SK-N-SH treated with all-trans-retinoic acid at 6 μM for 48 hours (cell line): ENCODE data around the gene JDP2.

ENCODE experiments used
- ATAC-seq: fragments of 200-7000 bp; cut with Tn5 transposase; 3 replicates; pipeline ENCODE4 v1.9.1; 2020; ENCODE audit warnings: mild to moderate bottlenecking, moderate library complexity
- ARNTL ChIP-seq: fragments of 450-650 bp; formaldehyde crosslinking; IDR thresholded peaks from 2 replicates; pipeline ENCODE4 v1.5.0; 2020; ENCODE audit warnings: low read depth, mild to moderate bottlenecking, moderate library complexity, borderline replicate concordance
- BACH2 ChIP-seq: fragments of 250-450 bp; sonication (Bioruptor Pico); IDR thresholded peaks from 2 replicates; pipeline ENCODE4 v1.9.0; 2021; ENCODE audit warnings: mild to moderate bottlenecking, borderline replicate concordance
- CREB5 ChIP-seq: fragments of 250-450 bp; sonication (Bioruptor Pico); IDR thresholded peaks from 2 replicates; pipeline ENCODE4 v1.5.1; 2020; ENCODE audit warnings: low read depth, mild to moderate bottlenecking, moderate library complexity
- CSRNP3 ChIP-seq: fragments of 250-450 bp; sonication (Bioruptor Pico); IDR thresholded peaks from 2 replicates; pipeline ENCODE4 v1.5.1; 2021; ENCODE audit warnings: mild to moderate bottlenecking, moderate library complexity
- ESRRG ChIP-seq: fragments of 250-450 bp; sonication (Bioruptor Pico); IDR thresholded peaks from 2 replicates; pipeline ENCODE4 v1.6.1; 2021; ENCODE audit warnings: mild to moderate bottlenecking
- GLIS3 ChIP-seq: fragments of 250-450 bp; sonication (Bioruptor Pico); IDR thresholded peaks from 2 replicates; pipeline ENCODE4 v1.5.0; 2020; ENCODE audit warnings: mild to moderate bottlenecking, moderate library complexity
- ISL1 ChIP-seq: fragments of 250-450 bp; sonication (Bioruptor Pico); IDR thresholded peaks from 2 replicates; pipeline ENCODE4 v2.1.2; 2022; ENCODE audit warnings: mild to moderate bottlenecking, moderate library complexity
- OSR1 ChIP-seq: fragments of 250-450 bp; sonication (Bioruptor Pico); IDR thresholded peaks from 2 replicates; pipeline ENCODE4 v1.8.0; 2022; ENCODE audit warnings: moderate library complexity, mild to moderate bottlenecking, inconsistent platforms
- PATZ1 ChIP-seq: fragments of 250-450 bp; sonication (Bioruptor Pico); IDR thresholded peaks from 2 replicates; pipeline ENCODE4 v1.8.0; 2020; ENCODE audit warnings: mild to moderate bottlenecking, moderate library complexity, borderline replicate concordance
- PPARA ChIP-seq: fragments of 250-450 bp; sonication (Bioruptor Pico); IDR thresholded peaks from 2 replicates; pipeline ENCODE4 v1.5.0; 2020; ENCODE audit warnings: mild to moderate bottlenecking, borderline replicate concordance
- RARB ChIP-seq: fragments of 250-450 bp; sonication (Bioruptor Pico); IDR thresholded peaks from 2 replicates; pipeline ENCODE4 v1.8.0; 2021; ENCODE audit warnings: mild to moderate bottlenecking, moderate library complexity
- SNAI2 ChIP-seq: fragments of 250-450 bp; sonication (Bioruptor Pico); IDR thresholded peaks from 2 replicates; pipeline ENCODE4 v1.5.0; 2020; ENCODE audit warnings: mild to moderate bottlenecking, moderate library complexity
- TCF4 ChIP-seq: fragments of 250-450 bp; sonication (Bioruptor Pico); IDR thresholded peaks from 2 replicates; pipeline ENCODE4 v1.8.0; 2021; ENCODE audit warnings: mild to moderate bottlenecking, moderate library complexity, borderline replicate concordance
- TOX ChIP-seq: fragments of 250-450 bp; sonication (Bioruptor Pico); IDR thresholded peaks from 2 replicates; pipeline ENCODE4 v1.8.0; 2021; ENCODE audit warnings: mild to moderate bottlenecking, moderate library complexity, borderline replicate concordance
- ZC3H10 ChIP-seq: fragments of 250-450 bp; sonication (Bioruptor Pico); IDR thresholded peaks from 2 replicates; pipeline ENCODE4 v1.5.1; 2021; ENCODE audit warnings: mild to moderate bottlenecking, moderate library complexity
- ZFP30 ChIP-seq: fragments of 450-650 bp; formaldehyde crosslinking; IDR thresholded peaks from 2 replicates; pipeline ENCODE4 v1.5.0; 2022; ENCODE audit warnings: mild to moderate bottlenecking, moderate library complexity
- ZNF565 ChIP-seq: fragments of 450-650 bp; formaldehyde crosslinking; conservative IDR thresholded peaks from 2 replicates; pipeline ENCODE4 v1.5.0; 2020; ENCODE audit warnings: low read depth, mild to moderate bottlenecking, moderate library complexity
- ZNF70 ChIP-seq: fragments of 450-650 bp; formaldehyde crosslinking; IDR thresholded peaks from 2 replicates; pipeline ENCODE4 v1.5.0; 2020; ENCODE audit warnings: mild to moderate bottlenecking, moderate library complexity
- ZNF8 ChIP-seq: fragments of 450-650 bp; formaldehyde crosslinking; IDR thresholded peaks from 2 replicates; pipeline ENCODE4 v1.5.0; 2020; ENCODE audit warnings: mild to moderate bottlenecking, moderate library complexity
- TF ChIP-seq, protein P1 (sequence below): fragments of 250-450 bp; sonication (Bioruptor Pico); IDR thresholded peaks from 2 replicates; pipeline ENCODE4 v1.8.0; 2021; ENCODE audit warnings: low read depth, mild to moderate bottlenecking, moderate library complexity, borderline replicate concordance

Gene JDP2

GRCh38 chr14:75393794-75394193, 34.0 kb upstream of the JDP2 start:
- no peak for ATAC-seq
- no peak for TF ChIP-seq TOX (CRISPR knock-in tag)
- TF ChIP-seq, all 23 proteins: peak for 0

DNA sequence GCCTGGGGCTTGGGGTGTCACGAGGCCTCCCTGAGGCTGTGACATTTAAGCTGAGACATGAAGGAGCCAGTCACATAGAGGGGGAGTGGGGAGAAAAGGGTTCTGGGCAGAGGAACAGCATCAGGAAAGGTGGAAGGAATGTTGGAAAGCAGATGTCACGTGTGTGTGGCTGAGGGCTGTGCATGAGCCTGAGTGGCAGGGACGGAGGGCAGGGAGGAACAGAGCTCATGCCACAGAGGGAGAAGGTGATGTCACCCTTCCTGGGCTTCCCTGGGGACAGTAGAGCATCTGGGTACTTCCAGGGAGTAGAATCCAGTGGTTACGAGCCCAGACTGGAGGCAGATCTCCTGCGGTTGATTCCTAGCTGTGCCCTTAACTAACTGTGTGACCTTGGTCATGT, 32.0 kb upstream of the JDP2 start:
- TF ChIP-seq PPARA (CRISPR knock-in tag) (no peak), TOX (CRISPR knock-in tag) (no peak), ZFP30 (CRISPR knock-in tag) (no peak), TCF4 (no peak), ZNF8 (CRISPR knock-in tag) (no peak), ZNF565 (CRISPR knock-in tag) (no peak), OSR1 (CRISPR knock-in tag) (no peak), ZC3H10 (CRISPR knock-in tag) (no peak), ESRRG (CRISPR knock-in tag) (no peak), SNAI2 (no peak)
- no peak for ATAC-seq

GRCh38 chr14:75399321-75399720, 28.5 kb upstream of the JDP2 start:
- TF ChIP-seq TCF4 (no peak), TOX (CRISPR knock-in tag) (no peak), ARNTL (CRISPR knock-in tag) (no peak), GLIS3 (CRISPR knock-in tag) (no peak), ESRRG (CRISPR knock-in tag) (no peak), ZNF8 (CRISPR knock-in tag) (no peak), SNAI2 (no peak), PPARA (CRISPR knock-in tag) (no peak), OSR1 (CRISPR knock-in tag) (no peak), CSRNP3 (CRISPR knock-in tag) (no peak), ZFP30 (CRISPR knock-in tag) (no peak), CREB5 (CRISPR knock-in tag) (no peak), ZC3H10 (CRISPR knock-in tag) (no peak), PATZ1 (no peak), RARB (CRISPR knock-in tag) (no peak), ZNF70 (CRISPR knock-in tag) (no peak), ZNF565 (CRISPR knock-in tag) (no peak)
- TF ChIP-seq, protein P1, sequence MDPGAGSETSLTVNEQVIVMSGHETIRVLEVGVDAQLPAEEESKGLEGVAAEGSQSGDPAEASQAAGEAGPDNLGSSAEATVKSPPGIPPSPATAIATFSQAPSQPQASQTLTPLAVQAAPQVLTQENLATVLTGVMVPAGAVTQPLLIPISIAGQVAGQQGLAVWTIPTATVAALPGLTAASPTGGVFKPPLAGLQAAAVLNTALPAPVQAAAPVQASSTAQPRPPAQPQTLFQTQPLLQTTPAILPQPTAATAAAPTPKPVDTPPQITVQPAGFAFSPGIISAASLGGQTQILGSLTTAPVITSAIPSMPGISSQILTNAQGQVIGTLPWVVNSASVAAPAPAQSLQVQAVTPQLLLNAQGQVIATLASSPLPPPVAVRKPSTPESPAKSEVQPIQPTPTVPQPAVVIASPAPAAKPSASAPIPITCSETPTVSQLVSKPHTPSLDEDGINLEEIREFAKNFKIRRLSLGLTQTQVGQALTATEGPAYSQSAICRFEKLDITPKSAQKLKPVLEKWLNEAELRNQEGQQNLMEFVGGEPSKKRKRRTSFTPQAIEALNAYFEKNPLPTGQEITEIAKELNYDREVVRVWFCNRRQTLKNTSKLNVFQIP, result no peak
- no peak for ATAC-seq

GRCh38 chr14:75399843-75400775, 27.7 kb upstream of the JDP2 start:
- ATAC-seq, result peak; percentile 78
- peak; percentile 18; the same call in 1 of the 2 replicates for TF ChIP-seq ISL1 (CRISPR knock-in tag)
- TF ChIP-seq BACH2 (CRISPR knock-in tag), result no peak
- TF ChIP-seq, all 23 proteins: peak for 1

GRCh38 chr14:75401361-75401760, 26.5 kb upstream of the JDP2 start:
- TF ChIP-seq TCF4 (no peak), SNAI2 (no peak), ISL1 (CRISPR knock-in tag) (no peak)
- ATAC-seq, result no peak
